HG02973 (cell line): Measurements from ENCODE around the gene PROSER2.

ENCODE experiments used
- ATAC-seq: cut with Tn5 transposase; IDR thresholded peaks from one replicate; pipeline ENCODE4 v1.9.1; 2021; ENCODE audit warnings: moderate library complexity; ENCODE audit not compliant: unreplicated experiment

The PROSER2 gene

GRCh38 chr10:11865561-11865960, 42.4 kb downstream of the PROSER2 start:
- no peak for ATAC-seq

- ATAC-seq, result no peak
Observed at GRCh38 chr10:11866199-11866925, 43.2 kb downstream of the PROSER2 start.

- no peak for ATAC-seq
Observed at GRCh38 chr10:11869219-11869618, 46.1 kb downstream of the PROSER2 start.

- no peak for ATAC-seq
Observed at GRCh38 chr10:11869743-11870460, 46.7 kb downstream of the PROSER2 start.

- no peak for ATAC-seq
Observed at GRCh38 chr10:11870461-11870780, 47.3 kb downstream of the PROSER2 start.

GRCh38 chr10:11870900-11871400, 47.8 kb downstream of the PROSER2 start:
- no peak for ATAC-seq

GRCh38 chr10:11871466-11871865, 48.3 kb downstream of the PROSER2 start:
- no peak for ATAC-seq

- ATAC-seq, result no peak
Observed at GRCh38 chr10:11874568-11875493, 51.7 kb downstream of the PROSER2 start.

- no peak for ATAC-seq
Observed at GRCh38 chr10:11875494-11876281, 52.5 kb downstream of the PROSER2 start.

GRCh38 chr10:11876324-11876723, 53.2 kb downstream of the PROSER2 start:
- no peak for ATAC-seq

GRCh38 chr10:11876805-11877590, 53.8 kb downstream of the PROSER2 start:
- no peak for ATAC-seq

GRCh38 chr10:11877591-11877905, 54.4 kb downstream of the PROSER2 start:
- ATAC-seq, result no peak

GRCh38 chr10:11878776-11879175, 55.6 kb downstream of the PROSER2 start:
- ATAC-seq, result no peak

- ATAC-seq, result no peak
Observed at GRCh38 chr10:11879387-11880094, 56.4 kb downstream of the PROSER2 start.

GRCh38 chr10:11880151-11881029, 57.2 kb downstream of the PROSER2 start:
- ATAC-seq, result no peak

- no peak for ATAC-seq
Observed at GRCh38 chr10:11881030-11881476, 57.9 kb downstream of the PROSER2 start.

GRCh38 chr10:11881477-11882417, 58.6 kb downstream of the PROSER2 start:
- no peak for ATAC-seq
